IPS-15b (cell line): ENCODE measurements around the gene UBXN2A.

Source experiments
- H3K27me3 ChIP-seq: one replicate; pipeline ENCODE4 v1.6.1; 2013; ENCODE audit warnings: low read length; ENCODE audit not compliant: control insufficient read depth, insufficient read depth
- H3K36me3 ChIP-seq: one replicate; pipeline ENCODE4 v1.6.1; 2013; ENCODE audit warnings: low read length; ENCODE audit not compliant: control insufficient read depth, insufficient read depth
- H3K4me1 ChIP-seq: one replicate; pipeline ENCODE4 v1.6.1; 2013; ENCODE audit warnings: mild to moderate bottlenecking, low read length; ENCODE audit not compliant: control insufficient read depth, insufficient read depth
- H3K4me3 ChIP-seq: one replicate; pipeline ENCODE4 v1.5.1; 2013; ENCODE audit warnings: low read depth, low read length
- H3K9ac ChIP-seq: one replicate; pipeline ENCODE4 v1.6.1; 2013; ENCODE audit warnings: low read depth, mild to moderate bottlenecking, low read length
- H3K9me3 ChIP-seq: one replicate; pipeline ENCODE4 v1.6.1; 2013; ENCODE audit warnings: mild to moderate bottlenecking, low read length; ENCODE audit not compliant: control insufficient read depth, insufficient read depth

UBXN2A gene

DNA sequence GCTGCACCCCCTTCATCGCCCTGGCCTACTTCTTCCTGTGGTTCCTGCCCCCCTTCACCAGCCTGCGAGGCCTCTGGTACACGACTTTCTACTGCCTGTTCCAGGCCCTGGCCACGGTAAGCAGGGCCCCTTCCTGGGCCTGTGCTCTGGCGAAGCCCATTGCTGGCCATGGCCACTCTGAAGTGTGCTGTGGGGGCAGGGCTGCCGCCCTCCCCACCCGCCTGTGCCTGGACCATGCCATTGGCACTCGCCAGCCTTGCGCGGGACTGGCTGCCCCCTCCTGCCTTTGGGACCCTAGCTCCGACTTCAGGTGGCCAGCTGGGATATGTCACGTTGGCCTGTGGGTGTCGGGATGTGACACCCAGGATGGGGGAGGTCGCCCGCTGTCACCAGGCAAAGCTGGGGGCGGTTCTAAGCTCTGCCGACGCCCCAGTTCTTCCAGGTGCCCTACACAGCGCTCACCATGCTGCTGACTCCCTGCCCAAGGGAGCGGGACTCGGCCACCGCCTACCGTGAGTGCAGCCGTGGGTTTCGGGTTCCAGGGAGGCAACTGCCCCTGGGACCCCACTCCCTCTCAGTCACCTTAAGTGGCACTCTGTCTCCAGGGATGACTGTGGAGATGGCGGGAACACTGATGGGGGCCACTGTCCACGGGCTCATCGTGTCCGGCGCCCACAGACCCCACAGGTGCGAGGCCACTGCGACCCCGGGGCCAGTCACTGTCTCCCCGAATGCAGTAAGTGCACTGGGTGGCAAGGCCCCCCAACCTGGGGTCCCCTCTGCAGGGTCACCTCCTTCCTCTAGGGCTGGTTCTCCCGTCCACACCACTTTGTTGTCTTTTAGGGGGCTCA, 76.8 kb downstream of the UBXN2A start:
- Histone ChIP-seq H3K27me3 (no peaks in the 10 kb centered on the region), H3K4me1 (no peaks in the 10 kb centered on the region), H3K36me3 (no peaks in the 10 kb centered on the region), H3K4me3 (no peak overlapping the region), H3K9ac (no peak overlapping the region), H3K9me3 (no peaks in the 10 kb centered on the region)

DNA sequence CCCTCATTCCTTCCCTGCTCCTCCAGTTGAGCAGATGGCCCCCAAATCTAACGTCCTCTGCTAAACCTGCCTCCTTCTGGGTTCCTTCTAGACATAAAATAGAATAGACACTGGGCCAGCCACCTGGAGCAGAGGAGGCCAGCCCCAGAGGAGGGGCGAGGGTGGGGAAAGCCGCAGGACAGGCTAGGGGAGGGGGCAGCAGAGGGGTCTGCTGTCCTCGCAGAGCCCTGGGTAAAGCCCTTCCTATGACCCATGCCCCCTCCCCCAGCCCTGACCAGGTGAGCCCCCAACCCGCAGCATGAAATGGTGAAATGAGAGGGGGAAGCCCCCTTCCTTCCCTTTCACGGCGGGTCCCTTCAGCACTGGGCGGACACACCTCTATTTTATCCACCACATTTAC, 77.4 kb downstream of the UBXN2A start:
- H3K9ac ChIP-seq: no peak overlapping the region
- H3K27me3 ChIP-seq: no peaks in the 10 kb centered on the region
- H3K9me3 ChIP-seq: no peaks in the 10 kb centered on the region
- H3K4me3 ChIP-seq: no peak overlapping the region
- no peaks in the 10 kb centered on the region for H3K4me1 ChIP-seq
- H3K36me3 ChIP-seq: peaks cover under 1% of the 10 kb centered on the region

DNA sequence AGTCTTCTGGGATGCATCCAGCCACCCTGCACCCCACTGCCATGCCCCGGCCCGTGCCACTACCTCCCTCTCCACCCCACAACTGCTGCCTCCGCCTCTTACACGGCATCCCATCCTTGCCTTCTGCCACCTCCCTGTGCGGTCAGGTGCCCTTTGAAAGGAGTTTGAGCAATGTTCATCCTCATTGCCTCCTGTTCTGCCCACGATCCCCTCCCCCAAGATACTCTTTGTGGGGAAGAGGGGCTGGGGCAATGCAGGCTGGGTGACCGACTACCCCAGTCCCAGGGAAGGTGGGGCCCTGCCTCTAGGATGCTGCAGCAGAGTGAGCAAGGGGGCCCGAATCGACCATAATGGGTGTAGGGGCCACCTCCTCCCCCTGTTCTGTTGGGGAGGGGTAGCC, 78.0 kb downstream of the UBXN2A start:
- Histone ChIP-seq H3K27me3 (no peaks in the 10 kb centered on the region), H3K9me3 (no peaks in the 10 kb centered on the region), H3K36me3 (peaks cover 6% of the 10 kb centered on the region), H3K4me3 (no peak overlapping the region), H3K4me1 (no peaks in the 10 kb centered on the region), H3K9ac (no peak overlapping the region)

DNA sequence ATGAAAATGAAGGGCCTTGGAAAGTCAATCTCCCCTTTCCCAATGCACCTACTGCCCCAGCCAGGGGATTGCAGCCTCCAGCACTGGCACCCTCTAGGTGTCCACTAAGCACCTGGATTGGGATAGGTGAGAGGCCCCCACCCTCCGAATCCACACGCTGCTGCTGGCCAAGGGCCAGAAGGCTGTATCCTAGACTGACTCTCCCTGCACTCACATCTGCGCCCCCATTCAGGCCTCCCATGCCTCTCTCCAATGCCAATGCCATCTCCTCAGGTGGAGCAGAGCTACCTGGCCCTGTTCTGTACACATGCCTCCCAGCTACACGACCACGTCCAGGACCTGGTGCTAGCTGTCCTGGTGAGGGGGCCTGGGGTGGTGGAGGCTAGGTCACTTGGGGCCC, 79.5 kb downstream of the UBXN2A start:
- Histone ChIP-seq H3K27me3 (no peaks in the 10 kb centered on the region), H3K9me3 (no peaks in the 10 kb centered on the region), H3K36me3 (peaks cover 14% of the 10 kb centered on the region), H3K4me1 (no peaks in the 10 kb centered on the region), H3K9ac (no peak overlapping the region), H3K4me3 (no peak overlapping the region)

DNA sequence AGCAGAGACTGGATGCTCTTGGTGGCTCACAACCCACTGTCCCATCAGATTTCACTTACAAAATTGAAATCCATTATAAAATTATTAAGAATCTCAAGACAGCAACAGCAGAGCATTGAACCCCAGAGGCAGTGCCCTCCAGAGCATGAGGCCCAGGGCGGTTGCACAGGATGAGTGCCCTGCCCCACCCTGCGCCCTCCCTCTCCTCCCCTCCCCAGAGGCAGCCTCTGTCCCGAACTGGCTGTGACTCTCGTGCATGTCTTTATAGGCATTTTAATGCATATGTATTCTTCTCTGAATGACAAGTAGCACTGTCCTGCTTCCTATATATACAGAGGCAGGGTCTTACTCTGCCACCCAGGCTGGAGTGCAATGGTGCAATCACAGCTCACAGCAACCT, 80.0 kb downstream of the UBXN2A start:
- Histone ChIP-seq H3K4me3 (no peak overlapping the region), H3K9ac (no peak overlapping the region), H3K4me1 (peaks cover 3% of the 10 kb centered on the region)

DNA sequence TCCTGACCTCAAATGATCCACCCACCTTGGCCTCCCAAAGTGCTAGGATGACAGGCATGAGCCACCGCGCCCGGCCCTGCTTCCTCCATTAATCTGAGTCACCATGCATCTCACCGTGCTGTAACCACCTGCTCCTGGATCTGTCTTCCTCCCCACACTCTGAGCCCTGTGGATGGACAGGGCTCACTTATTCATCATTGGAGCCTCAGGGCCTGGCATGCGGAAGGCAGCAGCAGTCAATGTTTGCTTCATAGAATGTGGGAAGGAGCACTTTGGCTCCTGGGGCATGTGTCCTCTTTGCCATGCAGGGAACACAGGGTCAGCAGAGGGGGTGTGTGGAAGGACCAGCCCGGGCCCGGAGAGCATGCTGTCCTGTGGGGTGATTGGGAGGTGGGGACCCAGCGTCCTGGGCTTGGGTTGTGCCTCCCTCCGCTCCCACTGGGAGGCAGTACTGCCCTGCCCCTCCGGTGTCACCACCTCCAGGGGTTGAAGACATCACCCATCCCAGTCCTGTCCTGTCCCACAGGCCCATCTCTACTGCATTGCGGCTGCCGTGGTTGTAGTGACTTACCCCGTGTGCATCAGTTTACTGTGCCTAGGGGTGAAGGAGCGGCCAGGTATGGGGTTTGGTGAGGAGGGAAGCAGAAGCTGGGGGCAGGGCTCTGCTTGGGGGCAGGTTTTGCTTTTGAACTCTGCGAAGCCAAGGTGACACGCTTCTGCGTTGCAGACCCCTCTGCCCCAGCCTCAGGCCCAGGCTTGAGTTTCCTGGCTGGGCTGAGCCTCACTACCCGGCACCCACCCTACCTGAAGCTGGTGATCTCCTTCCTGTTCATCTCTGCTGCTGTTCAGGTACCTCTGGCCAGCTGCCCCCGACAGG, 81.1 kb downstream of the UBXN2A start:
- Histone ChIP-seq H3K4me3 (no peak overlapping the region), H3K9me3 (no peaks in the 10 kb centered on the region), H3K9ac (no peak overlapping the region), H3K4me1 (peaks cover 7% of the 10 kb centered on the region), H3K36me3 (peaks cover 23% of the 10 kb centered on the region), H3K27me3 (no peaks in the 10 kb centered on the region)

More for the DNA sequence above, 80.0 kb downstream of the UBXN2A start:
- no peaks in the 10 kb centered on the region for H3K9me3 ChIP-seq
- H3K27me3 ChIP-seq: no peaks in the 10 kb centered on the region
- peaks cover 19% of the 10 kb centered on the region for H3K36me3 ChIP-seq

DNA sequence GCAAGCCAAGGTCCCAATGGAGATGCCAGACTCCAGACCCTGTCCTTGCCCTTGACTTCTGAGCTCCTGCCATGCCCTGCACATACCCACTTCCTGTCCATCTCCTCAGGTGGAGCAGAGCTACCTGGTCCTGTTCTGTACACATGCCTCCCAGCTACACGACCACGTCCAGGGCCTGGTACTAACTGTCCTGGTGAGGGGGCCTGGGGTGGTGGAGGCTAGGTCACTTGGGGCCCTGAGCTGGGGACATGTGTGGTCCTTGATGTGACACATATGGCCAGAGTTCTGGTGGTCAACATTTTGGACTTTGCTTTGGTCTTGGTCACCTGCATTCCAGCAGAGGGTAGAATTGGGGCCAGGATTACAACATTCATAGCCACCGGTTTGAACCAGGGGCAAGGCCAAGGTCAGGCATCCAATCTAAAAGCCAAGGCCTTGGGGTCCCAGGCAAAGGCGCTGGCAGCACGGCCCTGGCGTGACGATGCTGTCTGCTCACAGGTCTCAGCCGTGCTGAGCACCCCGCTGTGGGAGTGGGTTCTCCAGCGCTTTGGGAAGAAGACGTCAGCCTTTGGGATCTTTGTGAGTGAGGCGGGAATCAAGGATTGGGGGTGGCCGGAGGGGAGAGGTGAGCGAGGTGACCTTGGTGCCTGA, 82.2 kb downstream of the UBXN2A start:
- H3K27me3 ChIP-seq: no peaks in the 10 kb centered on the region
- H3K9me3 ChIP-seq: no peaks in the 10 kb centered on the region
- no peak overlapping the region for H3K4me3 ChIP-seq
- no peak overlapping the region for H3K9ac ChIP-seq
- peaks cover 23% of the 10 kb centered on the region for H3K36me3 ChIP-seq
- peaks cover 13% of the 10 kb centered on the region for H3K4me1 ChIP-seq

DNA sequence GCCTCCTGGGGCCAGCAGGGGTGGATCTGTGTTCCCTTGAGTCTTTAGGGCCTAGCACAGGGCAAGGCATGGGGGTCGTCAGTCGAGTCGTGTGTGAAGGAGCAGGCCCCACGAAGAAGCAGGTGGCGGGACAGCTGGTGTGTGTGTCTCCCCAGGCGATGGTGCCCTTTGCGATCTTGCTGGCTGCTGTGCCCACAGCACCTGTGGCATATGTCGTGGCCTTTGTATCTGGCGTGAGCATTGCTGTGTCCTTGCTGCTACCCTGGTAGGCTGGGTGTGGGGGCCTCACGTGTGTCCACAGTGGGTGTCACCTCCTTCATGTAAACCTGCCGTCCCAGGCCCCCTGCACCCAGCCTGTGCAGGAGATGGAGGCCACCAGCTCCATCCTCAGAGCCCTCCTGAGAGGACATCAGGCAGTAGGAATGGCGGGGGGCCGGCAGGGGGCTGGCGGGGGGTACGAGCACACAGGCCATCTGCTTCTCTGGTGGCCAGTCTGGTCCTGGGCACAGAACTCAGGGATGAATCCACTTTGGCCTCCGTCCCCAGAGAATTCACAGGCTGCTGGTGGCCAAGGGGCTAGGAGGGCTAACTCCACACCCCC, 82.8 kb downstream of the UBXN2A start:
- H3K36me3 ChIP-seq: peaks cover 23% of the 10 kb centered on the region
- H3K4me1 ChIP-seq: peaks cover 13% of the 10 kb centered on the region
- H3K9ac ChIP-seq: no peak overlapping the region
- H3K9me3 ChIP-seq: no peaks in the 10 kb centered on the region
- H3K4me3 ChIP-seq: no peak overlapping the region
- no peaks in the 10 kb centered on the region for H3K27me3 ChIP-seq

DNA sequence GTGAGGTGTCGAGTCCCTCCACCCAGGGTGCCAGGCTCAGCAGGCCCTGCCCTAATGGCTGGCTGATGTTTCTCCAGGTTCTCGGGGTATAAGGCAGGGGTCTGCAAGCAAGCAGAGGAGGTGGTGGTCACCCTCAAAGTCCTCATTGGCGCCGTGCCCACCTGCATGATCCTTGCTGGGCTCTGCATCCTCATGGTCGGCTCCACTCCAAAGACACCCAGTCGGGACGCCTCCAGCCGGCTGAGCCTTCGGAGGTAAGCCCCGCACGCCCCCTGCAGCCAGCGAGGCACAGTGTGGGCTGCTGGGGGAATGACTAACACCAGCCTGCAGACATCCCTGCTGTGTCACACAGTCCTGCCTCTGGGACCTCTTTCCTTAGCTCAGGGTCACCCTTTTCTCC, 83.8 kb downstream of the UBXN2A start:
- H3K9me3 ChIP-seq: no peaks in the 10 kb centered on the region
- H3K9ac ChIP-seq: no peak overlapping the region
- no peak overlapping the region for H3K4me3 ChIP-seq
- no peaks in the 10 kb centered on the region for H3K27me3 ChIP-seq
- H3K36me3 ChIP-seq: peaks cover 23% of the 10 kb centered on the region
- H3K4me1 ChIP-seq: peaks cover 13% of the 10 kb centered on the region

DNA sequence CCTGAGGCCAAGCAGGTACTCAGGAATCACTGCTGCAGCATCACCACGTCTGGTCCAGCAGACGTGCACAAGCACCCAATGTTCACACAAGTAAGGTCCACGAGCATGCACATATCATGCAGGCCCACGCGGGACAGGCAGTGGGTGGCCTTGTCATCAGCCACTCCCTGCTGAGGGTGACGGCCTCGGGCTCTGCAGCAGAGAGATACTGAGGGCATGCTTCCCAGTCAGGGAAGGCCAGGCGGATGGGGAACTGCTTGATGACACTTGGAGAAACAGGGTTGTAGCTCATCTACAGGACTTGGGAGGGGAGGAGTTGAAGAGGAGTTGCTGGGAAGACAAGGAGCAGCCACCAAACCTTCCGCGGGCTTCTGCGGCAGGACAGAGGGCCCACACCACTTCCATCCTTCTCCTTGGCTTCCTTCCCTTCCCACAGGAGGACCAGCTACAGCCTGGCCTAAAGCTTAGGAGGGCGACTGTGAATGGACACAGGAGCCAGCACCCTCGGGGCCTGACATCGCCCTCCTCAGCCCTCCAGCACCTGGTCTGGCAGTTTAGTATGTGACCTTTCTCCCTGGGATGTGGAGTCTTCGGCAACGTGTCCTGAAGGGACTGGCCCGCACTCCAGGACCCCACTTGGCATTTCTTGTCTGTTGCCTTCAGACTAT, 84.9 kb downstream of the UBXN2A start:
- Histone ChIP-seq H3K9ac (no peak overlapping the region), H3K36me3 (peaks cover 30% of the 10 kb centered on the region), H3K9me3 (no peaks in the 10 kb centered on the region), H3K4me3 (no peak overlapping the region), H3K27me3 (no peaks in the 10 kb centered on the region), H3K4me1 (peaks cover 13% of the 10 kb centered on the region)

DNA sequence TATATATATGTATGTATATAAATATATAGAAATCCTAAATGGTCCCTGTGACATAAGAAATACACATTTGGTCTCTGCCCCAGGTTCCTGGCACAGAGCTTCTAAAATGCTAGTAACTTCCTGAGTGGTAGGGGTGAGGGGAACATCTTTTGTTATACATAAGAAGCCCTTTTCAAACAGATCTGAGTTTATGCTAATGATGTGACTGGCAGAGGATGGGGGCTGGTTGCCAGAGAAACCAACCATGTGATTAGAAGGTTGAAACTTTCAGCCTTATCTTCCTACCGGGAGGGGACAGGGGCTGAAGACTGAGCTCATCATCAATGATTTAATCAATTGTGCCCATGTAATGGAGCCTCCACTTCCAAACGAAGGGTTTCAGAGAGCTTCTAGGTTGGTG, 86.0 kb downstream of the UBXN2A start:
- Histone ChIP-seq H3K27me3 (no peaks in the 10 kb centered on the region), H3K9ac (no peak overlapping the region), H3K4me1 (peaks cover 13% of the 10 kb centered on the region), H3K36me3 (peaks cover 37% of the 10 kb centered on the region), H3K9me3 (no peaks in the 10 kb centered on the region), H3K4me3 (peak overlapping the region; percentile 15)
